Neutrophil (primary cell): ENCODE results near the gene ZNF581.

Experiments used
- H3K27ac ChIP-seq: fragments of 200-600 bp; sonication (generic); 2 replicates; pipeline ENCODE4 v1.5.1; 2016; ENCODE audit warnings: mild to moderate bottlenecking, moderate library complexity
- H3K27me3 ChIP-seq: fragments of 200-600 bp; sonication (generic); 2 replicates; pipeline ENCODE4 v1.6.0; 2016; ENCODE audit warnings: mild to moderate bottlenecking
- H3K36me3 ChIP-seq: fragments of 200-600 bp; sonication (generic); 2 replicates; pipeline ENCODE4 v1.5.1; 2017
- H3K4me1 ChIP-seq, 2 experiments: fragments of 200-600 bp in 1 of 2; sonication (generic) in 1 of 2; 1 replicate in 1 of 2; 2 replicates in 1 of 2; pipeline versions ENCODE4 v1.5.1 to v1.6.1; 2013 to 2016; ENCODE audit warnings: low read depth in 1 of 2, low read length in 1 of 2, mild to moderate bottlenecking in 1 of 2, moderate library complexity in 1 of 2; ENCODE audit not compliant: control insufficient read depth in 1 of 2, insufficient read depth in 1 of 2
- H3K4me3 ChIP-seq, 2 experiments: fragments of 200-600 bp in 1 of 2; sonication (generic) in 1 of 2; 1 replicate in 1 of 2; 2 replicates in 1 of 2; pipeline ENCODE4 v1.5.1; 2013 to 2016; ENCODE audit warnings: low read depth in 1 of 2, low read length in 1 of 2, mild to moderate bottlenecking in 1 of 2, moderate library complexity in 1 of 2
- H3K9me3 ChIP-seq: fragments of 200-600 bp; sonication (generic); 2 replicates; pipeline ENCODE4 v1.5.1; 2016
- CTCF ChIP-seq: fragments of 200-600 bp; sonication (generic); IDR thresholded peaks from 2 replicates; pipeline ENCODE4 v1.5.1; 2016; ENCODE audit warnings: antibody characterized with exemption

The ZNF581 gene

GRCh38 chr19:55677572-55678028 is 34.2 kb downstream of the ZNF581 start:
- H3K27me3 ChIP-seq = no peaks in the 10 kb centered on the region
- H3K4me3 ChIP-seq = no peak overlapping the region
- H3K4me1 ChIP-seq = peaks cover 35% of the 10 kb centered on the region in 2 experiments
- no peaks in the 10 kb centered on the region for H3K9me3 ChIP-seq
- peaks cover 57% of the 10 kb centered on the region for H3K36me3 ChIP-seq
- no peak for TF ChIP-seq CTCF
- peak overlapping the region; percentile 46 for H3K27ac ChIP-seq

DNA sequence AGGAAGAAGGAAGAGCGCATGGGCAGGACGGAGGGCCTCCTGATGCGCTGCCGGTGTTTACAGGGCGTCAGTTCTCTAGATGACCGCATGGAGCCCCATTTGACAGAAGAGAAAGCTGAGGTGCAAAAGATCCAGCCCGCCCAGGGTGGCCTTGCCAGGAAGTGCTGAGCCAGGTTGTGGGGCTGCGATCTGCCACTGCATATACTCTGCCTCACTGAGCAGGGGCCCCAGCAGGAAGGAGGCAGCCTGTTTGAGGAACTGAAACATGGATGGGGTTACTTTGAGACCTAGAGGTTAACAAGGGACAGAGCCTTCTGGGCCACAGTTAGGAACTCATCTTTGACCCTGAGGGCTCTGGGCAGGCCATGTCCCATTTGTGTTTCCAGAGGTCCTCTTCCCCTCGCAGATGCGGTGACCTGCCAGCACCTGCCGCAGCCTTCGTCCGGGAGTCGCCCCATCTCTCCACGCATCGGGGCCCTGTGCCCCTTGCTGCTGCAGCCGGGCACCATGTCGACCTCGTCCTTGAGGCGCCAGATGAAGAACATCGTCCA is 34.7 kb downstream of the ZNF581 start:
- no peak overlapping the region for H3K4me3 ChIP-seq
- H3K36me3 ChIP-seq = peaks cover 63% of the 10 kb centered on the region
- H3K27me3 ChIP-seq = no peaks in the 10 kb centered on the region
- H3K4me1 ChIP-seq = peaks cover 35% of the 10 kb centered on the region in 2 experiments
- H3K9me3 ChIP-seq = no peaks in the 10 kb centered on the region
- TF ChIP-seq CTCF = no peak
- H3K27ac ChIP-seq = peak overlapping the region; percentile 46

- Histone ChIP-seq H3K27ac (no peak overlapping the region), H3K4me3 (no peak overlapping the region), H3K4me1 (peaks cover 30 to 31% of the 10 kb centered on the region in 2 experiments)
Measured at GRCh38 chr19:55679343-55680257, 36.2 kb downstream of the ZNF581 start.

DNA sequence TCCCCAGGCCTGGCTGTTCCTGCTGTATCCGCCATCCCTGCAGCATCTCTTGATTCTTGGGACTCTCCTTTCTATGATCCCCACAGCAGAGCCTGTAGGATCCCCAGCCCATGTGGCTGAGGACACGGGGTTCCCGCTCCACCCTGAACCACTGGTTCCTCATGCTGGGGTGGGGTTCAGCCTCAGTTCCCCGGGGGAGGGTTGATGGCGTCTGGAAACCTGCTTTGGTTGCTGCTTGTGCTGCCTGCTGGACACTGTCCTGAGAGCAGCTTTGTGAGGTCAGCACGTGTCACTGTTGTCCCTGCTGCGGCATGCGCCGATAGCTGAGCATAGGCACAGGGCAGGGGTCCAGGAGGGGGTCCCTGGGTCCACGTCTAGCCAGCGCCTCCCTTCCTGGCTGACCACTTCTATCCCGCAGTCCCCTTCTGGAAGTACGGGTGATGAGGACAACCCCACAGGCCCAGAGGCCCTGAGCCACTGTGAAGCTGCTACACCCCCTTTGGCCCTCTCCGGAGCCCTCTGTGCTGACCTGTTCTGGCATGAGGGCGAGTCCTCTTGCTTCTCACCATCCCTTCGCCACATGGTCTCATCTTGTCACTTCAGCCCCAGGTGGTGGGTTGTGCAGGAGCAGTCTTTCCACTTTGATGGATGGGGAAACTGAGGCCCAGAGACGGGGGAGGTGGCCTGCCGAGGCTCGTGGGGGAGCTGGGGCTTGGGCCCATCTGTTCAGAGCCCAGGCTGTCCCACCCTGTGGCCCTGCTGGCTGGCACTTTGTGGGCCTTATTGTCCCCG is 37.1 kb downstream of the ZNF581 start:
- Histone ChIP-seq H3K36me3 (peaks cover 78% of the 10 kb centered on the region), H3K4me3 (no peak overlapping the region), H3K4me1 (peaks cover 27 to 29% of the 10 kb centered on the region in 2 experiments), H3K27me3 (no peaks in the 10 kb centered on the region), H3K9me3 (no peaks in the 10 kb centered on the region), H3K27ac (no peak overlapping the region)
- TF ChIP-seq CTCF = no peak

More at GRCh38 chr19:55679343-55680257, 36.2 kb downstream of the ZNF581 start:
- no peaks in the 10 kb centered on the region for H3K27me3 ChIP-seq
- no peaks in the 10 kb centered on the region for H3K9me3 ChIP-seq
- peaks cover 68% of the 10 kb centered on the region for H3K36me3 ChIP-seq
- TF ChIP-seq CTCF = no peak
